ACC112 (cell line): ENCODE data around the gene NR2F1-AS1.

Experiments
- H2AFZ ChIP-seq: fragments of 200-600 bp; sonication (generic); one replicate; pipeline ENCODE4 v1.6.0; 2017; ENCODE audit warnings: antibody characterized with exemption, low read length; ENCODE audit not compliant: unreplicated experiment
- H3K27ac ChIP-seq: fragments of 200-600 bp; sonication (generic); 2 replicates; pipeline ENCODE4 v1.5.1; 2014; ENCODE audit warnings: low read depth, mild to moderate bottlenecking, antibody characterized with exemption, low read length, moderate library complexity
- H3K27me3 ChIP-seq: fragments of 200-600 bp; sonication (generic); 2 replicates; pipeline ENCODE4 v1.6.1; 2014; ENCODE audit warnings: mild to moderate bottlenecking, antibody characterized with exemption, low read length, moderate library complexity, mixed read lengths; ENCODE audit not compliant: insufficient read depth
- H3K36me3 ChIP-seq: fragments of 200-600 bp; sonication (generic); 2 replicates; pipeline ENCODE4 v1.6.1; 2016; ENCODE audit warnings: mild to moderate bottlenecking, antibody characterized with exemption, low read length, moderate library complexity, mixed read lengths; ENCODE audit not compliant: insufficient read depth
- H3K4me1 ChIP-seq: fragments of 200-600 bp; sonication (generic); one replicate; pipeline ENCODE4 v1.6.1; 2016; ENCODE audit warnings: low read length, mixed read lengths; ENCODE audit not compliant: insufficient read depth, unreplicated experiment, control insufficient read depth
- H3K4me3 ChIP-seq: fragments of 200-600 bp; sonication (generic); 2 replicates; pipeline ENCODE4 v1.5.1; 2014; ENCODE audit warnings: mild to moderate bottlenecking, low read depth, low read length
- H3K79me2 ChIP-seq: fragments of 200-600 bp; sonication (generic); one replicate; pipeline ENCODE4 v1.6.0; 2016; ENCODE audit warnings: low read length; ENCODE audit not compliant: control insufficient read depth, unreplicated experiment, insufficient read depth

NR2F1-AS1 gene

GRCh38 chr5:93611273-93611975, 30.4 kb upstream of the NR2F1-AS1 start:
- H3K79me2 ChIP-seq: no peaks in the 10 kb centered on the region
- H2AFZ ChIP-seq: no peak overlapping the region
- H3K4me1 ChIP-seq: peaks cover 12% of the 10 kb centered on the region
- H3K27me3 ChIP-seq: peaks cover 62% of the 10 kb centered on the region
- no peak overlapping the region for H3K27ac ChIP-seq
- peak overlapping the region; percentile 53; the same call in 1 of the 2 replicates for H3K4me3 ChIP-seq
- H3K36me3 ChIP-seq: no peaks in the 10 kb centered on the region

- Histone ChIP-seq H3K27ac (no peak overlapping the region), H3K4me3 (no peak overlapping the region), H3K4me1 (peaks cover 12% of the 10 kb centered on the region), H3K36me3 (no peaks in the 10 kb centered on the region), H3K79me2 (no peaks in the 10 kb centered on the region), H2AFZ (no peak overlapping the region), H3K27me3 (peaks cover 62% of the 10 kb centered on the region)
Observed at GRCh38 chr5:93610581-93611272, 29.7 kb upstream of the NR2F1-AS1 start.

DNA sequence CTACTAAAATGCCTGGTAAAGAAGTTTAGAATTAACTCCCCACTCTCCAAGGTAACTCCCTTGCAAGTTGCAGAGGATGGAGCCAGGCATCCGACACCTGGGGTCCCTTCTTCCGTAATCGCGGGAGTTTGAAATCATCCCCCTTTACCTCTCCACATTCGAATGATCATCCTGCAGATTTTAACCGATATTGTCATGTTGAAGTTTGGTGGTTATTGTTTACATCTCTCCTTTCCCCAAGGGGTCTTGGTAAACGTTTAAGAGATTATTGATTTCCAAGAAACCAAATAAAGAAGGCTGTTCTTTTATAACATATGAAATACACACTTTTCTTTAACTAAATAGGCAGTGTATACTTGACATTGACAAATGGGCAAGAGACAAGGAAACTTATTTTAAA, 28.7 kb upstream of the NR2F1-AS1 start:
- Histone ChIP-seq H3K4me1 (peaks cover 12% of the 10 kb centered on the region), H3K4me3 (no peak overlapping the region), H3K79me2 (no peaks in the 10 kb centered on the region), H3K27me3 (peaks cover 63% of the 10 kb centered on the region), H3K36me3 (no peaks in the 10 kb centered on the region), H3K27ac (no peak overlapping the region), H2AFZ (no peak overlapping the region)

GRCh38 chr5:93608855-93609254, 27.8 kb upstream of the NR2F1-AS1 start:
- H3K4me3 ChIP-seq: no peak overlapping the region
- H3K36me3 ChIP-seq: no peaks in the 10 kb centered on the region
- no peaks in the 10 kb centered on the region for H3K79me2 ChIP-seq
- H3K4me1 ChIP-seq: peaks cover 12% of the 10 kb centered on the region
- H3K27me3 ChIP-seq: peaks cover 64% of the 10 kb centered on the region
- H2AFZ ChIP-seq: no peak overlapping the region
- no peak overlapping the region for H3K27ac ChIP-seq

GRCh38 chr5:93607367-93608258, 26.6 kb upstream of the NR2F1-AS1 start:
- Histone ChIP-seq H3K79me2 (no peaks in the 10 kb centered on the region), H3K27me3 (peaks cover 51% of the 10 kb centered on the region), H3K27ac (no peak overlapping the region), H3K36me3 (no peaks in the 10 kb centered on the region), H3K4me1 (peaks cover 12% of the 10 kb centered on the region), H2AFZ (no peak overlapping the region), H3K4me3 (no peak overlapping the region)

- Histone ChIP-seq H3K27me3 (peaks cover 40% of the 10 kb centered on the region), H3K36me3 (no peaks in the 10 kb centered on the region), H3K4me1 (peaks cover 12% of the 10 kb centered on the region), H3K4me3 (no peak overlapping the region), H3K27ac (no peak overlapping the region), H2AFZ (no peak overlapping the region), H3K79me2 (no peaks in the 10 kb centered on the region)
Observed at GRCh38 chr5:93606382-93606752, 25.3 kb upstream of the NR2F1-AS1 start.

DNA sequence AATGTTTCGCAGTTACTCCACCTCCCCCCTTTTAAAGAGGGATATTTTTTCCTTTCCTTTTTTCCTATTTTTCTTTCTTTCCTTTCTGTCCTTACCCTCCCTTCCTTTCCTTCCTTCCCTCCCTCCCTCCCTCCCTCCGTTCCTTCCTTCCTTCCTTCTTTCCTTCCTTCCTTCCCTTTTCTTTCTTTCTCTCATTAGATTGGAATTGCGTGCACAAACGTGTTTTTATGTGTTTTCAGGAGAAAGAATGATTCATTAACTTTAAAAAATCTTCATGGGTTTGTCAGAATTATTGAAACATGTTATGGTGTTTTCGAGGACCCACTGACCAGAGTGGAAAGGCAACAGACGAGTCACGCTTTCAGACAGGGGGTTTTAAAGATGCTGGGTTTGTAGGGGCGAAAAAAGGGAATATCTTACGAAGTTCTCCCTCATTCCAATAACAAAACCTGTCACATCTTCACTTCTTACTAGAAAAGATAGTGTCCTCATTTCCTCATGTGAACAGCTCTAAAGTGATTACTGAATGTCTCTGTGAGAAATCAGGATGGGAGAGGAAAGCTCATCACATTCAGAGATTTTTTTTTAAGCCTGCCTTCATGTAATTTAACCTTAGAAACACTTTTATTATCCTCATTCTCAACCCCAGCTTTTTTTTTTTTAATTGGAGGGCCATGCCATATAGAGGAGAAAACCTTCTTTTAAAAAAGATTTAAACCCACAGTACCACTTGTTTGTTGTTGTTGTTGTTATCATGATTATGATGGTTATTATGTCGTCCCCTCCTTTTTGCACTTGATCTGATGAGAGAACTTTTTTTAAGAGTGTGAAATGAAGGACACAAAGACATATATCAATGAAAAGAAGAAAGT, 23.9 kb upstream of the NR2F1-AS1 start:
- Histone ChIP-seq H3K79me2 (no peaks in the 10 kb centered on the region), H3K27me3 (peaks cover 25% of the 10 kb centered on the region), H3K27ac (no peak overlapping the region), H3K4me3 (no peak overlapping the region), H2AFZ (no peak overlapping the region), H3K36me3 (no peaks in the 10 kb centered on the region), H3K4me1 (peaks cover 12% of the 10 kb centered on the region)

- peak overlapping the region; percentile 60 for H3K4me3 ChIP-seq
- peaks cover 12% of the 10 kb centered on the region for H3K4me1 ChIP-seq
- H3K27ac ChIP-seq: no peak overlapping the region
- H3K27me3 ChIP-seq: peaks cover 17% of the 10 kb centered on the region
- H3K79me2 ChIP-seq: no peaks in the 10 kb centered on the region
- no peak overlapping the region for H2AFZ ChIP-seq
- no peaks in the 10 kb centered on the region for H3K36me3 ChIP-seq
Observed at GRCh38 chr5:93603793-93604643, 23.0 kb upstream of the NR2F1-AS1 start.

DNA sequence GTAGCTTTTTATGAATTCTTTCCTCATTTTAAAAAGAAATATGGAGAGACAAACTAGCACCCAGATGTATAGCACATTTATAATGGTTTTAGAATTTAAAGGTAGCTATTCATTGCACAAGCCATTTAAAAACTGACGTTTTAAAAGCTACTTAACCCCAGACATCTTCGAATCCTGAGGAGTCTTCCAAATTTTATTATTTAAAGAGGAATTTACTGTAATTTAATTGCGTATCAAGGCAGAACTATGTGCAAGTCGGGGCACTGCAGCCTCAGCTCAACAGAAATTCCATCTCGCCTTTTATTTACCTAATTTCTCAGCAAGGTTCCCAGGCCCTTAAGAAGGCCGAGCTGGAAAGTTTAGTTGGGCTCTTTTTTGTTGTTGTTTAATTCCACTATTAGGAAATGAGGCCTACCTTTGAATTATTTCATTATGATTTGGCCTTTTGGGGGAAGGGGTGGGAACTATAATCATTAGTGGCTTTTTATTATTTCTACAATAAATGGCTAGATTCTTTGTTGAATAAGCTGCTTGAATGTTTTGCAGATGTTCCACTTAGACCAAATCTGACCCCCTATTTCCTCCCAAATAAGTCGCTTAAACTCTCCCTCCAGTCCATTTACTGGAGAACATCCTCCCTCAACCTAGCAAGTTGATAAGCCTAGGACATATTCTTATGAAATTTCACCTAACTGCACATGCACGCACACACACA, 22.2 kb upstream of the NR2F1-AS1 start:
- H3K4me1 ChIP-seq: peaks cover 12% of the 10 kb centered on the region
- H3K4me3 ChIP-seq: no peak overlapping the region
- H3K27ac ChIP-seq: no peak overlapping the region
- H3K27me3 ChIP-seq: peaks cover 9% of the 10 kb centered on the region; the same call in 1 of the 2 replicates
- H2AFZ ChIP-seq: no peak overlapping the region
- no peaks in the 10 kb centered on the region for H3K79me2 ChIP-seq
- no peaks in the 10 kb centered on the region for H3K36me3 ChIP-seq
